HFFc6 (cell line): ENCODE data around the gene PLPP7. TPM values are rescaled to one million over a fixed set of nuclear protein-coding genes. Genes with fewer than 3 reads are reported as not detected.
"Not testable (repeated sequence)": the region's sequence is repeated elsewhere in the genome, so short reads cannot be mapped to it uniquely, and the experiment has no call there.

Source experiments
- DNase-seq: peaks from one replicate; pipeline ENCODE4 v3.0.0-alpha.2; 2018
- H3K27ac Mint-ChIP-seq: 2 replicates; pipeline ENCODE4 v1.8.0; 2020; ENCODE audit warnings: mild to moderate bottlenecking, mixed read lengths
- H3K27me3 Mint-ChIP-seq: 2 replicates; pipeline ENCODE4 v1.8.0; 2021; ENCODE audit warnings: mild to moderate bottlenecking, moderate library complexity, mixed read lengths; ENCODE audit not compliant: insufficient read depth
- H3K36me3 Mint-ChIP-seq: 2 replicates; pipeline ENCODE4 v1.8.0; 2021; ENCODE audit warnings: low read depth, mixed read lengths
- H3K4me1 Mint-ChIP-seq: 2 replicates; pipeline ENCODE4 v1.8.0; 2020; ENCODE audit warnings: low read depth, mixed read lengths
- H3K4me3 Mint-ChIP-seq: 2 replicates; pipeline ENCODE4 v1.8.0; 2020; ENCODE audit warnings: mild to moderate bottlenecking, moderate library complexity, mixed read lengths
- H3K9me3 Mint-ChIP-seq: 2 replicates; pipeline ENCODE4 v1.8.0; 2020; ENCODE audit warnings: mild to moderate bottlenecking, mixed read lengths
- CTCF ChIP-seq: fragments of 200-600 bp; sonication (generic); IDR thresholded peaks from 2 replicates; pipeline ENCODE4 v1.5.0; 2021; ENCODE audit warnings: antibody characterized with exemption, mild to moderate bottlenecking
- total RNA-seq, 6 experiments: library from RNA; stranded (reverse); fragmentation: NEBNext Ultra II Directional; extraction: Animal tissue kit (Norgen Biotek cat#: 25700); gene quantifications; 2 replicates in 1 of 6; 3 replicates in 5 of 6; pipeline ENCODE4 v1.2.3, GENCODE V29; 2021

PLPP7 gene
- total RNA-seq, 6 experiments from 2014 or later, result 1.2 to 10.2 (median 1.9) TPM

GRCh38 chr9:131323629-131324028, 34.1 kb downstream of the PLPP7 start:
- no peak overlapping the region for H3K27ac Mint-ChIP-seq
- no peaks in the 10 kb centered on the region for H3K9me3 Mint-ChIP-seq
- peaks cover 12% of the 10 kb centered on the region for H3K27me3 Mint-ChIP-seq
- H3K36me3 Mint-ChIP-seq, result no peaks in the 10 kb centered on the region
- H3K4me3 Mint-ChIP-seq, result no peak overlapping the region
- H3K4me1 Mint-ChIP-seq, result peaks cover 16% of the 10 kb centered on the region
- no peak for TF ChIP-seq CTCF
- DNase-seq, result no peak

- Mint-ChIP-seq H3K4me1 (peaks cover 16% of the 10 kb centered on the region), H3K36me3 (no peaks in the 10 kb centered on the region), H3K4me3 (no peak overlapping the region), H3K27me3 (peaks cover 17% of the 10 kb centered on the region), H3K27ac (no peak overlapping the region), H3K9me3 (no peaks in the 10 kb centered on the region)
- no peak for TF ChIP-seq CTCF
- no peak for DNase-seq
Observed at GRCh38 chr9:131324736-131325679, 35.5 kb downstream of the PLPP7 start.

- H3K27me3 Mint-ChIP-seq, result peaks cover 18% of the 10 kb centered on the region
- DNase-seq, result no peak
- no peak overlapping the region for H3K4me3 Mint-ChIP-seq
- no peaks in the 10 kb centered on the region for H3K9me3 Mint-ChIP-seq
- TF ChIP-seq CTCF, result no peak
- H3K36me3 Mint-ChIP-seq, result no peaks in the 10 kb centered on the region
- peaks cover 16% of the 10 kb centered on the region for H3K4me1 Mint-ChIP-seq
- no peak overlapping the region for H3K27ac Mint-ChIP-seq
Observed at GRCh38 chr9:131329241-131329641, 39.7 kb downstream of the PLPP7 start.

- H3K27me3 Mint-ChIP-seq, result peaks cover 15% of the 10 kb centered on the region
- no peak for DNase-seq
- H3K4me3 Mint-ChIP-seq, result no peak overlapping the region
- peaks cover 16% of the 10 kb centered on the region for H3K4me1 Mint-ChIP-seq
- H3K36me3 Mint-ChIP-seq, result no peaks in the 10 kb centered on the region
- no peak overlapping the region for H3K27ac Mint-ChIP-seq
- TF ChIP-seq CTCF, result no peak
- no peaks in the 10 kb centered on the region for H3K9me3 Mint-ChIP-seq
Observed at GRCh38 chr9:131330814-131331600, 41.5 kb downstream of the PLPP7 start.

DNA sequence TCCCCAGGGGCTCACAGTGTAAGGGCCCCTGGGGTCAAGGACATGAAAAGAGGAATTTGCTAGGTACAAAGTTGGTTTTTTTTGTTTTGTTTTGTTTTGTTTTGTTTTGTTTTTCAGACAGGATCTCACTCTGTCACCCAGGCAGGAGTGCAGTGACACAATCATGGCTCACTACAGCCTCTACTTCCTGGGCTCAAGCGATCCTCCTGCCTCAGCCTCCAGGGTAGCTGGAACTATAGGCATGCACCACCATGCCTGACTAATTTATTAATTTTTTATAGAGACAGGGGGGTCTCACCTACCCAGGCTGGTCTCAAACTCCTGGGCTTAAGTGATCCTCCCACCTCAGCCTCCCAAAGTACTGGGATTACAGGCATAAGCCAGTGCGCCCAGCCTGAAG, 42.5 kb downstream of the PLPP7 start:
- H3K9me3 Mint-ChIP-seq, H3K36me3 Mint-ChIP-seq, H3K27ac Mint-ChIP-seq, H3K4me3 Mint-ChIP-seq, DNase-seq: not testable (repeated sequence)
- Mint-ChIP-seq H3K27me3 (peaks cover 14% of the 10 kb centered on the region), H3K4me1 (peaks cover 10% of the 10 kb centered on the region)
